HG03045 (cell line): Measurements from ENCODE around the gene ATP4A.

Source experiments
- ATAC-seq: cut with Tn5 transposase; IDR thresholded peaks from one replicate; pipeline ENCODE4 v1.9.1; 2021; ENCODE audit warnings: mild to moderate bottlenecking, moderate library complexity; ENCODE audit not compliant: unreplicated experiment

Gene ATP4A

GRCh38 chr19:35549879-35550523 is 13.5 kb downstream of the ATP4A start:
- no peak for ATAC-seq

DNA sequence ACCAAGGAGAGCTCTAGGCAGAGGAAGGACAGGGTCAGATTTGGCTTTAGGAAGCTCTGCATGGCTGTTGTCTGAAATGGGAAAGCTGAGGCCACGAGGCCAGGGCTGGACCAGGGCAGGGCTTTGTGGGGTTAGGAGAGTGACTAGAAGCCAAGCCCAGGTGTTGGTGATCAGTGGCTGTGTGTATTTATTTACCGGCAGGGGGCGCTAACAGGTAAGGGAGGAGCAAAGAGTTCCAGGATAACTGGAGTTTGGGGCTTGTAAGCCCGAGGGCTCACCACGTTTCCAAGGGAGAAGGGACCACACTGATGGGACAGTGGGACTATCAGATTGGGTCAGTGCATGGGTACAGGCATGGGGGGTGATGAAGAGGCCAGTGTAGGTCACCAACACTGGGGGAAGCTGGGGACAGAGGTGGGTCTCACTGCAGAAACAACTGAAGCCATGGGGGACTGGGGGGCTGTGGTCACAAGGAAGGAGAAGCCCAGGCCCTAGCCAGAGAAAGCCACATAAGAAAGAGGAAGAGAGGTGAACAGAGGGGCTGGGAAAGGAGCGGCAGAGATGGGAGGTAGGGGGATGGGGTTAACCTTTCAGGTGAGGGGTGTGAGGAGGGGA is 14.2 kb downstream of the ATP4A start:
- ATAC-seq: no peak

DNA sequence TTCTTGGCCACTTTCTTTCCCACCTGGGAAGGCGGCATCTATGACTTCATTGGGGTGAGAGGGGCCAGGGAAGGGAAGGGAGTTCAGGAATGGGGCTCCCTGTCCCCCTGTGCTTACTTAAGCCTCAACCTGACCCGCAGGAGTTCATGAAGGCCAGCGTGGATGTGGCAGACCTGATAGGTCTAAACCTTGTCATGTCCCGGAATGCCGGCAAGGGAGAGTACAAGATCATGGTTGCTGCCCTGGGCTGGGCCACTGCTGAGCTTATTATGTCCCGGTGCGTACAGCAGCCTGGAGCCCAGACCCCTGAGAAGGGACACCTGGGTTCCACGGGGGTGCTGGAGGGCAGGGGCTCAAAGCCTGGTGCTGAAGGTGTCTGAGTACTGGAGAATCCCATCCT is 16.9 kb downstream of the ATP4A start:
- ATAC-seq: no peak

DNA sequence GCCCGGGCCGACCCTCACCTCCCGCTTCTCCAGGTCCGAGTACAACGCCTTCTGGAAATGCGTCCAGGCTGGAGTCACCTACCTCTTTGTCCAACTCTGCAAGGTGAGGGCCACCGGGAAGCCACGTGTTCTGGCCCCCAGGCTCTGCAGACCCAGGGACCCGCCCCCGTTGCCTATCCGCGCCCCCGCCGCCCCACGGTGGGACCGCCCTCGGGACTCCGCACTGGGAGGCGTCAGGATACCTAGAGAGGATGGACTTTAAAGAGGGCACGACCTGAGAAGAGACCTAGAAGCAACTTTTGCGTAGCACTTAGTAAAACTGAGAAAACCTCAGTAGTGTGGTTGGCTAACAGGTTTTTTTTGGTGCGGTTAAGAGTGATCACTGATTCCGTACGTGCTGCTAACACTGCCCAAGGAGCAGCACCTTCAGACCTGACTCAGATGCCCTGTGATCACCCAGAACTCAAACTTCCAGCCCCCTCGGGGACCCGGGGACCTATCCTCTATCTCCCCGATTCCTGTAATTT is 17.5 kb downstream of the ATP4A start:
- ATAC-seq: peak; percentile 41

GRCh38 chr19:35545001-35545854 is 18.2 kb downstream of the ATP4A start, which contains the start of gene TMEM147:
Gene TMEM147, plus strand, starts transcription at chr19:35545626. Its CDS starts 114 bp downstream, at chr19:35545740.
- peak; percentile 75 for ATAC-seq

DNA sequence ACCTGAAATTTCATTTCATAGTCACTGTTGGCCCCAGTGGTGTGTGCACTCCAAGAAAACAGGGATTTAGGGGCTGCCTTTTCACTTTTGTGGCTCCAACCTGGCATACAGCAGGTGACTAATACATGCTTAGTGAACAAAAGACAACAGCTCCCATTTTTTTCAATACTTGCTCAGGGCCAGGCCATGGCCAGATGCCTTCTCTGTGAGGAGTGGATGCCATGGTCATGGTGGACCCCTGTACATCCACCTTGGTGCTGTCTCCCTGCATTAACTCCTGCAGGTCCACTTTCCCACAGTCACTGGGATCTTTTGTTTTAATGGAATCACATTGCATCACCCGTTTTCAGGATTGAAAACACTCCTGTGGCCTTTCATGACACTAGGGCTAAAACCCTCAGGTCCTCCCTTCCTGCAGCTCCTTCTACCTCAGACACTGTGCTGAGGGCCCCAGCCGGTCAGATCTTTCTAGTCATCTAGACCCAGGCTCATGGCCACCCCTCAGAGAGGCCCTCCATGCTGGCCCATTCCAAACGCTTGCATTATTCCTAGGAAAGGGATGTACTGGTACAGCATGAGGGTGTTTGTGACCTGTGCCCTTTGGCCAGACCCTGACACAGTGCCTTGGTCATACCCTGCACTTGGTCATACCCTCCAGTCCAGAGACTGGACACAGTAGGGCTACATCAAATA is 19.2 kb downstream of the ATP4A start:
- no peak for ATAC-seq

DNA sequence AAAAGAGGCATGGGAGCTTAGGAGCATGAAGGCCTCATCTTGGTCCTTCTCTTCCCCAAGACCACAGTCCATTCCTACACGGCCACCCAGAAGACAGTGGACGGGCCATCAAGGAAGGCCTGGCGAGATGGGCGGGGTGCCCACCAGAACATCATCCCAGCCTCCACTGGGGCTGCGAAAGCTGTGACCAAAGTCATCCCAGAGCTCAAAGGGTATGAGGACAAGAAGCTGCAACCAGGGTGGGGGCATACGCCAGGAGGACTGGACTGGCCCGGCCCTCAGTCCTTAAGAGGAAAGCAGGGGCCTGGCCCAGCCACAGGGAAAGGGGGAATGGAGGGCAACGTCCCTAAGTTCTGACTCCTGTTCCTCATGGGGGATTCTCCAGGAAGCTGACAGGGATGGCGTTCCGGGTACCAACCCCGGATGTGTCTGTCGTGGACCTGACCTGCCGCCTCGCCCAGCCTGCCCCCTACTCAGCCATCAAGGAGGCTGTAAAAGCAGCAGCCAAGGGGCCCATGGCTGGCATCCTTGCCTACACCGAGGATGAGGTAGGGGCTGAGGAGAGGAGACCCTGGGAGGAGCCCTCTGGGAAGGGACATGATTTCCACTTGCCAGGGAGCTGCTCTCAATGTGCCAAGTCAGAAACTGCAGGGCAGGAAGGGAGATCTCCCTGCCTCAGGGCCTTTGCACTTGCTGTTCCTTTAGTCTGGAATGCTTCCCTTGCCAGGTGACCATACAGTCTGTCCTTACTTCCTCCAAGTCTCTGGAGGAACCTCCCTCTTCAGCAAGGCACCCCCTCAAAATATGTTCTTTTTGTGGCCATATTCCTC is 20.0 kb downstream of the ATP4A start:
- no peak for ATAC-seq

GRCh38 chr19:35542209-35542608 is 21.2 kb downstream of the ATP4A start:
- no peak for ATAC-seq

DNA sequence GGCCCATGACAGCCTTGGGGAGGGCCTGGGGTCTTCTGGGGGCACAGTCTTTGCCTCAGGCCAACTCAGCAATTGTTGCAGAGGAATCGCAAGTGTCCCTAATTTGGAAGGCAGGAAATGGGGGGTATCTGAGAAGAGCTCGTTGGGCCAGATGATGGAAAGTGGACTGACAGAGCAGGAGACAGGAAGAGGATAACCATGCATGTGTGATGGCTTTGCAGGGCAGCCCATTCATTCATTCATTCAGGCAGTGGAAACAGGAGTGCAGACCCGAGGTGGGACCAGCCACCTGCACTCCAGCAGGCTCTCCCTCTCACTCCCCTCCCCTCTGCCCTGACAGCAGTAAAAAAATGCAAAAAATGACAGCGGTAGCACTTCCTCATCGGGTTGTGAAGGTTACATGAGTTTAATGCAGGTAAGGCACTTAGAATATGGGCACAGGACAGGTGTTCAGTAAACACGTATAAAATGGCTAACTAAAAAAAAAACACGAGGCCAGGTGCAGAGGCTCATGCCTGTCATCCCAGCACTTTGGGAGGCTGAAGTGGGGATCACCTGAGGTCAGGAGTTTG is 23.0 kb downstream of the ATP4A start:
- no peak for ATAC-seq

- ATAC-seq: no peak
These were observed 23.6 kb downstream of the ATP4A start for GRCh38 chr19:35539850-35540249.

GRCh38 chr19:35539314-35539713 is 24.1 kb downstream of the ATP4A start:
- ATAC-seq: no peak

DNA sequence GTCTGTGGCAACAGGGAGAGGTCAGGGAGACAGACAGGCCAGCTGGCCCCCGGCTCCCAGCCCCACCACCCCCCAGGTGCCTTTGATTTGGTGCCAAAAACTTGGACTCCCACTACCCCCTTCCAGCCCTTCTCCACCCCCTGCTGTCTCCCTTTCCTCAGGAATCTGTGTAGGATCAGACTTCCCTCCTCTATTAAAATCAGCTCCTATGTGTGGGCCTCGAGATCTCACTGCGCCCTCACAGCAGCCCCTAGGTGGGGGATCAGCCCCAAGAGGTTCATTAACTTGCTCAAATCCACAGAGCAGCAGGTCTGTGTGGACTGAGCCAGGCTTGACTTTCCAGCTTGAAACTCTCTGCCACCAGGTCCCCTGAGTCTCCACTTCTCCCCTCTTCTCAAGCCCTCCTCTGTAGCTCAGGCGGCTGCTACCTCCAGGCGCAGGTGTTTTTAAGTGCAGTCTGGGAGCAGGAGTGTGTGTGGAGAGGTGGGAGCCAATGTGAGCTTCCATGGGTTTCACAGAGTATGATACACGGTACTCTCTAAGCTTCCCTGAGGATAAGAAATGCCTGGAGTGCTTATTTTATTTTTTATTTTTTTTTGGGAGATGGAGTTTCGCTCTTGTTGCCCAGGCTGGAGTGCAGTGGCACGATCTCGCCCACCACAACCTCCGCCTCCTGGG is 28.5 kb downstream of the ATP4A start:
- ATAC-seq: no peak

GRCh38 chr19:35533822-35534392 is 29.6 kb downstream of the ATP4A start:
- ATAC-seq: no peak

DNA sequence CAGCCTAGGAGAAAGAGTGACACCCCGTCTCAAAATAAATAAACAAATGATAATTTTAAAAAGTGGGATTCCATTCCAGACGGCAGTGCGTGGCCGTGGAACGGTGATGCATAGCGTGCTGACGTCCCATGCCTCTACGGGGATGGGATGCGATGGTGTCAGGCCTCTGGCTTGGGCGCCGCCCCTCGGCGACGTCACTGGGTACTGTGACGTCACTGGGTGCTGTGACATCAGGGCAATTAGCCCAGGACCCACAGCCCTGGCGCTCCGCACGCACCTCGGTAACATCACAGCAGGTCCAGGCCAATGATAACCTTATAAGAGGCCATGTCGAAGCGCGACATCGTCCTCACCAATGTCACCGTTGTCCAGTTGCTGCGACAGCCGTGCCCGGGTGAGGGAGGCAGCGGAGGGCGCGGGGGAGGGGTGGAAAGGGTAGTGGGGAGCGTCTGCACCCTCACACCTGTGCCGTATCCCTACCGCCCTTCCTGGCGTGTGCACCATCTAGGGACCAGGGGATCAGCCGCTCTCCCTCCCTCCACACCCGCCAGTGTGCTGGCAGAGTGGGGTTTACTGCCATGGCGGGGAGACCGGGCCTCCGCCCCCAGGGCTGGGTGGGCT is 30.1 kb downstream of the ATP4A start, which contains the start of gene GAPDHS:
Gene GAPDHS, plus strand, starts transcription at position 256 of the 621 bp plus-strand sequence. Its CDS starts 72 bp downstream, at position 328.
- no peak for ATAC-seq

DNA sequence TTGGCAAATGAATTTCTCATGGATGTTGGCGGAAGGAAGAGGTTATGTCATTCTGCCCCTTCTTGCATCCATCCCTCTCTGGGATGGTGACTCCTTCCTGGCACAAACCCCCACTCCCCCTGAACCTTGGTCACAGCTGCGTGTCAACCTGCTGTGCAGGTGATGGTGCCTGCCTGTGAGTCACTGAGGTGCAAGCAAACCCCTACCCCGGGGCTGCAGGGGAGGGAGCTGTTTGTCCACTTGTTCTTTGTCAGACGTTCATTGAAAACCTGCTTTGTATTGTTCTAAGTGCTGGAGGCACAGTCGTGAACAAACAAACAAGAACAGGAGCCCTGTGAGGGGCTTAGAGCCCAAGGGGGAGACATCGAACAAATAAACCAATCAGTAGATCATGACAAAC is 32.2 kb downstream of the ATP4A start:
- no peak for ATAC-seq

- ATAC-seq: no peak
These were observed 33.9 kb downstream of the ATP4A start for GRCh38 chr19:35529241-35530218.
